ENCODE measurements around the gene KRT28. TPM values are rescaled to one million over a fixed set of nuclear protein-coding genes. Genes with fewer than 3 reads are reported as not detected.

KRT28 gene
- total and polyA plus RNA-seq, 12 donors, result not detected

Other genes starting within 250 kb of the KRT28 start
- 1 to 10 TPM in 1 of 9 donors, under 1 TPM in 6, not detected in 2; 0.06 to 1.0 (median 0.44) TPM for gene CCR7, start 234.5 kb downstream of the KRT28 start, total RNA-seq
- gene CCR7, start 234.5 kb downstream of the KRT28 start, polyA plus RNA-seq, result under 1 TPM; 0.11 to 0.40 (median 0.30) TPM
- gene SMARCE1, start 152.1 kb downstream of the KRT28 start, total RNA-seq, result 10 to 100 TPM; 55.5 to 97.3 (median 75.1) TPM
- 100 to 1,000 TPM in 1 of 3 donors, 10 to 100 TPM in 2; 60.9 to 128 (median 93.4) TPM for gene SMARCE1, start 152.1 kb downstream of the KRT28 start, polyA plus RNA-seq
- gene KRT222, start 134.8 kb downstream of the KRT28 start, total RNA-seq, result 10 to 100 TPM in 1 of 9 donors, 1 to 10 TPM in 6, under 1 TPM in 2; 0.69 to 10.7 (median 3.1) TPM
- gene KRT222, start 134.8 kb downstream of the KRT28 start, polyA plus RNA-seq, result 1 to 10 TPM; 2.8 to 9.3 (median 5.9) TPM
- not detected for gene KRT24, start 96.2 kb downstream of the KRT28 start, total RNA-seq
- gene KRT24, start 96.2 kb downstream of the KRT28 start, polyA plus RNA-seq, result under 1 TPM in 2 of 3 donors, not detected in 1; 0.10 to 0.24 TPM
- not detected for gene KRT25, start 44.6 kb downstream of the KRT28 start, total RNA-seq
- not detected for gene KRT25, start 44.6 kb downstream of the KRT28 start, polyA plus RNA-seq
- gene KRT26, start 27.8 kb downstream of the KRT28 start, total RNA-seq, result not detected
- gene KRT26, start 27.8 kb downstream of the KRT28 start, polyA plus RNA-seq, result not detected
- not detected for gene KRT27, start 17.4 kb downstream of the KRT28 start, total RNA-seq
- under 1 TPM in 2 of 3 donors, not detected in 1; 0.34 to 0.56 TPM for gene KRT27, start 17.4 kb downstream of the KRT28 start, polyA plus RNA-seq
- gene KRT10, start 22.7 kb upstream of the KRT28 start, total RNA-seq, result 10 to 100 TPM in 6 of 9 donors, 1 to 10 TPM in 2, under 1 TPM in 1; 0.35 to 58.4 (median 27.4) TPM
- gene KRT10, start 22.7 kb upstream of the KRT28 start, polyA plus RNA-seq, result 10 to 100 TPM; 31.1 to 36.3 (median 36.0) TPM
- not detected for gene KRT12, start 67.3 kb upstream of the KRT28 start, total RNA-seq
- gene KRT12, start 67.3 kb upstream of the KRT28 start, polyA plus RNA-seq, result not detected
- under 1 TPM in 2 of 9 donors, not detected in 7; 0.23 to 0.50 TPM for gene KRT20, start 85.3 kb upstream of the KRT28 start, total RNA-seq
- gene KRT20, start 85.3 kb upstream of the KRT28 start, polyA plus RNA-seq, result under 1 TPM in 2 of 3 donors, not detected in 1; 0.27 to 0.64 TPM
- gene KRT23, start 137.7 kb upstream of the KRT28 start, total RNA-seq, result not detected
- gene KRT23, start 137.7 kb upstream of the KRT28 start, polyA plus RNA-seq, result under 1 TPM in 1 of 3 donors, not detected in 2; 0.03 TPM
- not detected for gene KRT39, start 167.0 kb upstream of the KRT28 start, total RNA-seq
- under 1 TPM in 1 of 3 donors, not detected in 2; 0.17 TPM for gene KRT39, start 167.0 kb upstream of the KRT28 start, polyA plus RNA-seq
- not detected for gene KRT40, start 184.4 kb upstream of the KRT28 start, total RNA-seq
- not detected for gene KRT40, start 184.4 kb upstream of the KRT28 start, polyA plus RNA-seq
- gene KRTAP3-3, start 194.2 kb upstream of the KRT28 start, total RNA-seq, result not detected
- gene KRTAP3-3, start 194.2 kb upstream of the KRT28 start, polyA plus RNA-seq, result not detected
- gene KRTAP3-2, start 199.9 kb upstream of the KRT28 start, total RNA-seq, result not detected
- not detected for gene KRTAP3-2, start 199.9 kb upstream of the KRT28 start, polyA plus RNA-seq
- not detected for gene KRTAP3-1, start 209.2 kb upstream of the KRT28 start, total RNA-seq
- not detected for gene KRTAP3-1, start 209.2 kb upstream of the KRT28 start, polyA plus RNA-seq
- not detected for gene KRTAP1-5, start 227.2 kb upstream of the KRT28 start, total RNA-seq
- not detected for gene KRTAP1-5, start 227.2 kb upstream of the KRT28 start, polyA plus RNA-seq
- gene KRTAP1-4, start 230.2 kb upstream of the KRT28 start, total RNA-seq, result not detected
- not detected for gene KRTAP1-4, start 230.2 kb upstream of the KRT28 start, polyA plus RNA-seq
- gene KRTAP1-3, start 234.9 kb upstream of the KRT28 start, total RNA-seq, result not detected
- gene KRTAP1-3, start 234.9 kb upstream of the KRT28 start, polyA plus RNA-seq, result not detected
- gene KRTAP1-1, start 241.5 kb upstream of the KRT28 start, total RNA-seq, result not detected
- gene KRTAP1-1, start 241.5 kb upstream of the KRT28 start, polyA plus RNA-seq, result not detected
- gene KRTAP2-1, start 247.4 kb upstream of the KRT28 start, total RNA-seq, result not detected
- gene KRTAP2-1, start 247.4 kb upstream of the KRT28 start, polyA plus RNA-seq, result not detected

Measured in adrenal gland (tissue), 12 donors.